Measurements from ENCODE around the gene GIMAP8.
"Not testable (repeated sequence)": the region's sequence is repeated elsewhere in the genome, so short reads cannot be mapped to it uniquely, and the experiment has no call there.

The GIMAP8 gene

GRCh38 chr7:150515248-150516147 lies 65.1 kb downstream of the GIMAP8 start:
- DNase-seq (ENCODE audit: low read depth): no peak

GRCh38 chr7:150516956-150517745 lies 66.7 kb downstream of the GIMAP8 start:
- no peak for DNase-seq (ENCODE audit: low read depth)

GRCh38 chr7:150519310-150519709 lies 68.9 kb downstream of the GIMAP8 start:
- no peak for DNase-seq (ENCODE audit: low read depth)

DNA sequence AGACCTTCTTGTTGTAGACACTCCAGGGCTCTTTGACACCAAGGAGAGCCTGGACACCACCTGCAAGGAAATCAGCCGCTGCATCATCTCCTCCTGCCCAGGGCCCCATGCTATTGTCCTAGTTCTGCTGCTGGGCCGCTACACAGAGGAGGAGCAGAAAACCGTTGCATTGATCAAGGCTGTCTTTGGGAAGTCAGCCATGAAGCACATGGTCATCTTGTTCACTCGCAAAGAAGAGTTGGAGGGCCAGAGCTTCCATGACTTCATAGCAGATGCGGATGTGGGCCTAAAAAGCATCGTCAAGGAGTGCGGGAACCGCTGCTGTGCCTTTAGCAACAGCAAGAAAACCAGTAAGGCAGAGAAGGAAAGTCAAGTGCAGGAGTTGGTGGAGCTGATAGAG lies 69.7 kb downstream of the GIMAP8 start:
- DNase-seq (ENCODE audit: low read depth): no peak

DNA sequence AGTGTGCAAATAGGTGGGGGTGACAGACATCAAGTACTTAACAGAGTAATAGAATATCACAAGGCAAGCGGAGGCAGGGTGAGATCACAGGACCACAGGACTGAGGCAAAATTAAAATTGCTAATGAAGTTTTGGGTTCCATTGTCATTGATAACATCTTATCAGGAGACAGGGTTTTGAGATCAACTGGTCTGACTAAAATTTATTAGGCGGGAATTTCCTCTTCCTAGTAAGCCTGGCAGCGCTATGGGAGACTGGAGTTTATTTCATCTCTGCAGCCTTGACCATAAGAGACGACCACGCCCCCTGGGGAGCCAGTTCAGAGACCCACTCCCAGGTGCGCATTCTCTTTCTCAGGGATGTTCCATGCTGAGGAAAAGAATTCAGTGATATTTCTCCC lies 72.5 kb downstream of the GIMAP8 start:
- not testable (repeated sequence) for DNase-seq (ENCODE audit: low read depth)

DNA sequence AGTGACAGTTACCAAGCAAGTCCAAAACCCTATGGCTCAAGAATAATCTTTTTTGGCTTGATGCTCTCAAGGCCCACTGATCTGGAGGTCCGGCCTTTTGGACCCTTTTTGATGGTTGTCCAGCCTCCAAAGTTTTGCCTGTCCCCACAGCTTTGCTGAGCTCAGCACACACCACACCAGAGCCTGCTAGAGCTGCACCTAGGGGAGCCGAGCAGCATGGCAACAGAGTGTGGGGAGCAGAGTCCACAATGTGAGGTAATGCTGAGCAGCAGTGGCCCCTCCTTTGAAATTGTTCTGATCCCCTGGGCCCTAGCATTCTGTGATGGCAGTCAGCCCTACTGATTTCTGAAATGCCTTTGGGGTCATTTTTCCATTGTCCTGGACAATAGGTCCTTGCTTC lies 73.6 kb downstream of the GIMAP8 start:
- DNase-seq (ENCODE audit: low read depth): no peak

Data from stimulated activated CD8-positive, alpha-beta memory T cell treated with anti-CD3 and anti-CD28 coated beads, Interleukin-12 subunit alpha, Interleukin-12 subunit beta, amount 100 ng/mL, for 4 hours (primary cell).